GM19463 (cell line): ENCODE data around the gene CACNA2D3.

Source experiments
- ATAC-seq: cut with Tn5 transposase; IDR thresholded peaks from one replicate; pipeline ENCODE4 v1.9.1; 2021; ENCODE audit warnings: mild to moderate bottlenecking, moderate library complexity; ENCODE audit not compliant: unreplicated experiment

CACNA2D3 gene

DNA sequence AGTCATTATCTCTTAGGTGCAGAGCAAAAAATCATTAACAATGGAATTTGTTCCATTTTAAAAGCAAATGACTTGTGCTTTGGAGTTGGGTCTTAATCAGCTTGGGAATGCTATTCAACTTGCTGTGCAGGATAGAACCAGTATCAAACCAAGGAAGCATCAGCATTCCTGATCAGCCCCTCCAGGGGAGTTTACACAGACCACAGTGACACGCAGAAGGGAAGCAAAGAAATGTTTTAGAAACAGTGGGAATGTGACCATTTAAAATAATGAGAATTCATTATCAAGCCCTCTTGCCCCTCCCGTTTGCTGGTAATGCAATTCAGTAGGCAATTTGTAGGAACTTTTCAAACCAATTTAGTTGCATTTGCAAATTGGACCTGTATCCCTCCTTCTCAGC lies 650.4 kb downstream of the CACNA2D3 start:
- ATAC-seq: no peak

DNA sequence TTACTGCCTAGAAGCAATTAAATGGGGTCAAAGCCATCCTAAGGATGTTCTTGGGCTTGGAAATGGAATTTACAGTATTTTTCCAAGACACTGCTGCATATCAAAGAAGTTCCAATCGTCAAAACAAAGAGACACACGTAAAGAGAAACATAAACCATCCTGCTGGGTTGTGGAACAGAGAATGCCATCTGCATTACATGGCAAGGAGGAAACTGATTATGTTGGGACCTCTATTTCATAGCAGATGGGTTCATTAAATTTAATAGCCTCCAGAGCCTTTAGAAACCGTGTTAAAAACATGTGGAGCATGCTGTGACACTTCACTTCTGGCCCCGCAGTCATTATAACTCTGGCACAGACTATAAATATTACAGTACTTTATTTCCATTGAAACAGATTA lies 650.9 kb downstream of the CACNA2D3 start:
- ATAC-seq: no peak

GRCh38 chr3:54776601-54777000 lies 654.2 kb downstream of the CACNA2D3 start:
- ATAC-seq: no peak

GRCh38 chr3:54777141-54777540 lies 654.8 kb downstream of the CACNA2D3 start:
- ATAC-seq: no peak

GRCh38 chr3:54780336-54780735 lies 658.0 kb downstream of the CACNA2D3 start:
- no peak for ATAC-seq

DNA sequence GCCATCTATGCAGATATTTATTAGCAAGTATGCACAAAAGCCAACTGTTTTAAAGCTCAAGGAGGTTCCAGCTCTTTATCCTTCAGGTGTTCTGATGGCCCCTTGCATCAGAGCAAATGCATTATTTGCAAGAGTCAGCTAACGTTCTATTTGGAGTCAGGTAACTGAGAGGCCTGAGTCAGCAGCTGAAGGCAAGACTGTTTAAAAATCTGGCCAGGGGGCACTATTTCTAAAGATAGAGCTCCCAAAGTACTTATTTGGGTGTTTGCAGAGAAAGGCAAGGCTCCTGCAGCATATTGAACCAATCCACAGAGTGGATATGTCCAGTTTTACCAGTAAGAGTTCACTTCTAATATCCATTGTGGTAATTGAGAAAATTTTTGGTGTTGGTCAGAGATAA lies 659.4 kb downstream of the CACNA2D3 start:
- no peak for ATAC-seq

DNA sequence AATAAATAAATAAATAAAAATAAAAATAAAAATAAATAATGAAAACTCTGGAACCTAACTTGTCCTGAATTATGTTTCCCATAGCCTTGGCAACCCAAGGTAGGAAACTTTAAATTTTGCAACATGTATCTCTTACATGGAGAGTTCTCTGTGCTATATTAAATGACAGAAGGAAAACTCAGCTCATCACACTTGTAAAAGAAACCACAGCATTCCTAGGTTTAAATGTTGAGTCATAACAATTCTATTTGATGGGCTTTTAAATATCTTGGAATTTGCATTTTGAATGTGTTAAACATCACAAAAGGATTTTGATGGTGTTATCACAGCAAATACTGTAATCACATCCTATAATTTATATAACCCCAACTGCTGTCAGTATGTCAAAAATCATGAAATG lies 661.3 kb downstream of the CACNA2D3 start:
- ATAC-seq: no peak

GRCh38 chr3:54784021-54784420 lies 661.7 kb downstream of the CACNA2D3 start:
- ATAC-seq: no peak

GRCh38 chr3:54785976-54786375 lies 663.6 kb downstream of the CACNA2D3 start:
- ATAC-seq: no peak

DNA sequence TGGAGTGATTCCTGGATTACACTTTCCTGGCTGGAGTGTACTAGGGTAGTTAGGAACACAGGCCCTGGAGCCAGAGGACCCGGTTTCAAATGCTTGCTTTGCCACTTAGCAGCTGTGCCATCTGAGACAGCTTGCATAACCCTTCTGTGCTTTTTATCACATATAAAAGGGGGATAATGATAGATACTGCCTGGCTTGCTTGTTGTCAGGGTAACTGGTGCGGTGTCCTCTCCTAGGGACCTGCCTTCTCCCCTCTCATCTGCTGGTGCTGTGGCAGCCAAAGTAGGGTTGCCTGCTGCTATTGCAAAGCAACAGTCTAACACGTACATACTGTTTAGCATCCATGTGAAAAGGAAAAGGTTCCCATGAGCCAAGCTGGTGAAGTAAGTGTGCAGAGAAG lies 667.7 kb downstream of the CACNA2D3 start:
- no peak for ATAC-seq

DNA sequence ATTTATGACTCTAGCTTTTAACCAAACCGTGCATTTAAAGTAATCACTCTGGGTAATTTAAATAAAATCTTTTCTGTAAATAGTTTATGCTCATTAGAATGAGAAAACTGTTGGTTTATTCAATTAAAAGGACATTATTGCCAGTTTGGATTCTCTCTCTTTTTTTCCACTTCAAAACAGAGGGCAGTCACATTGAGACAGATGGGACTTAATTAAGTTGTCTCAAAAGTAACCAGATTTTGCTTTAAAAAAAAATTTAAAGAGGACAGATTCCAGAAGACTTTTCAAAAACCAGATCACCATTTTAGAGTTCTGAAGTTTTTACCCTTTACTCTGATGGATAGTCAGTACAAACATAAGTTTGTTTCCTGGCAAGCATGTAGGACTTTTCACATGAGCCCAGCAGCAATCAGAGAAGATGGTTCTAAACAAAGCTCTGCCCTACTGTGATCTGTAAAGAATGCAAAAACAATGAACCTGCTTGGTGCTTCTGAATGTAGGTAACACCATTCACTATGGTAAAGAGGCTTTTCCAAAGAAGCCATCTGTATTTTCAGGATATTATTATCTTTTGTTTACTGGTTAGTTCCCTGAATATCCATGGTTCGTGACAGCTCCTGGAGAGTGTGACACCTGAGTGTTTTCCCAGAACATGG lies 669.3 kb downstream of the CACNA2D3 start:
- ATAC-seq: no peak

DNA sequence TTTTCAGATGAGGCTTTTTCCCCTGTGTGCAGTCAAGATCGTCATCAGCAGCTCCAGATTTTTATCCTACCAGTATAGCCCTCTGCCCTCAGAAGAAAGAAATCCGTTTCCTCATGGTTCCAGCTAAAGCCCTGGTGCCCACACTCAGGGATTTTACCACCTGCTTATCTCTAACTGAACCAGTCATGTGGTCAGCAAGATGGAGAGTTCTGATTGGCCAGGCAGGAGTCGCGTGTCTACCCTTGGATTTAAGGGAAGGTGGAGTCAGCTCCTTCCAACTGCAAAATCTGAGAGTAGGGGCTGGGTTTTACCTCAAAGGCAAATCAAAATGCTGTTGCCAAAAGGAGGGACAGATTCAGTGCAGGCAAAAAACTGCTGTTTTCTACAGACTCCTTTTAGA lies 670.2 kb downstream of the CACNA2D3 start:
- no peak for ATAC-seq

DNA sequence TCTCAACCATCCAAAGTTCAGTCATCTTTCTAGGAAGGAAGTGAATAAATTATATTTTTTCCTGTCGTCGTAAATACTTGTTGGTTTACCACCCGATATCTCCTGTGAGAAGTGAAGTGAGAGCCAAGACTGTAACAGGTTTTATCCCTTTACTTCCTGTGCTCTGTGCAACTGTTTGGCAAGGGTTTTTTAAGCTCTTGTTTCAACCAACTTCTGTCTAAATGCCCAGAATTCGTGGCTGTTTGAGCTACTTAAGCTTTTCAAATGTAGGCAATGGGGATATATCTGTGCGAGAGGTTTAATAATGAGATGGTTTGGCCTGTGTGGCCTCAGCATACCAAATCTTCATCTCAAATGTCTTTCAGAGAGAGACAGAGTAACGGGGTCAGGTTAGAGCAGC lies 670.8 kb downstream of the CACNA2D3 start:
- no peak for ATAC-seq

- ATAC-seq: no peak
These were observed 674.8 kb downstream of the CACNA2D3 start for GRCh38 chr3:54797111-54797510.

GRCh38 chr3:54800478-54800877 lies 678.1 kb downstream of the CACNA2D3 start:
- ATAC-seq: no peak

DNA sequence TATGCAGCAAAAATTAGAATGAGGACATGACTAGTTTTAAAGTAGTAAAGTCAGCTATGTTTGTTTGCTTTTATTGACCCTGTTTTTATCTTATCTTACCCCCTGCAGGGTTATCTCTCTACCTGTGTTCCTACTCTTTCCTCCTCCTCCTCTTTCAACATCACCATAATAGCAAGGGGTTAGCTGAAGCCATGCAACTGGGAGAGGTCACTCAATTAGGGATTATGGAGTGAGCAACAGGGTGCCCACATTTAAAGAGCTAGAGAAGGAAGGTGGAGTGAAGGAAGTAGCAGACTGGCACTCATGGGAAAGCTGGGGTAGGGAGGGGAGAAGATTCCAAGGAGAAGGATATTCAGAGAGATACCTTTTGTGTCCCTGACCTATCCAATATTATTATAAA lies 679.6 kb downstream of the CACNA2D3 start:
- no peak for ATAC-seq

DNA sequence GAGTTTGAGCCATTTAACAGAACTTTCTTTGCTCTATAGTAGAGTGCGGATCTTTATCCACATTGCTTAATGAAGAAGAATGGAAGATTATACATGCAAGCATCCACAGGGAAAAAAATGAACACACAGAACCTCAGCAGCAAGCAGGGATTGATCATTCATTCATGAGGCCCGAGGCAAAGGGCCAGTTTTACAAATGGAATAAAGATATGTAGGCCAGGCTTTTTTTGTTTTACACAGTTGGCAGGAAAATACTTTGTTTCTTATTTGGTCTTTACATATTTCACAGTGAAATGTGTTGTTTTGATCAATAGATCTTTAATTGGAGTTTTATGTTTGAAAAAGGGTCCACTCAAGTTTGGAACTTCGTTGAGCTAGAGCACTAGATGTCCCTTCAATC lies 688.0 kb downstream of the CACNA2D3 start:
- ATAC-seq: no peak

GRCh38 chr3:54814224-54814623 lies 691.9 kb downstream of the CACNA2D3 start:
- no peak for ATAC-seq

GRCh38 chr3:54817628-54818027 lies 695.3 kb downstream of the CACNA2D3 start:
- no peak for ATAC-seq

GRCh38 chr3:54818486-54818885 lies 696.1 kb downstream of the CACNA2D3 start:
- ATAC-seq: no peak

GRCh38 chr3:54818942-54819341 lies 696.6 kb downstream of the CACNA2D3 start:
- ATAC-seq: no peak

DNA sequence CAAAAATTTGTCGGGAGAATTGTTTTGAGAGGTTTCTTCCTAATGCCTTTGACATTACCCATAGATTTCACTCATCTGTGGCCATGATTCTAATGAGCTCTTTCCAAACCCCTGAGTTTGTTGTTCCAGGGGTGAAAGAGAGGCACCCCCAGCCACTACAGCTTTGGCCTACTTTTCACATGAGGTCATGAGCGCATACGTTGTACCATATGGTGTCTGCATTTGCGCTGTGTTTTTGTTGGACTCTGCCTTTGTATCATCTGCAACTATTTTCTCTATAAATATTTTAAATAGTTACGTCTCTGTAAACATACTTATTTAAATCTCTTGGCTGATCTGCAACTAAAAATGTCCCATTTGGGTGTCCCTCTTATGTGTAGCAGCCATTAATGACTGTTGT lies 697.6 kb downstream of the CACNA2D3 start:
- ATAC-seq: no peak

- ATAC-seq: no peak
These were observed 699.9 kb downstream of the CACNA2D3 start for GRCh38 chr3:54822206-54822605.
